Heart left ventricle (tissue), 16 donors: ENCODE data around the gene ZNF641. TPM values are rescaled to one million over a fixed set of nuclear protein-coding genes. Genes with fewer than 3 reads are reported as not detected.

ENCODE experiments used
- ATAC-seq, 4 donors: fragments of 200-7000 bp; cut with Tn5 transposase; one replicate each; pipeline ENCODE4 v1.9.1; 2020 to 2022; ENCODE audit warnings: moderate library complexity in 4 of 4, mild to moderate bottlenecking in 3 of 4, moderate number of reproducible peaks in 1 of 4
- DNase-seq, 5 donors: peaks; one replicate each; pipeline ENCODE4 v3.0.0-alpha.2; 2020
- H3K27ac ChIP-seq, 12 donors: fragments of 200-600 bp; sonication (generic) in 4 of 12; one replicate each; pipeline versions ENCODE4 v1.5.0 to v1.8.0; 2016 to 2022; ENCODE audit warnings: mild to moderate bottlenecking in 2 of 12
- H3K27me3 ChIP-seq, 9 donors: fragments of 200-600 bp; sonication (generic) in 2 of 9; one replicate each; pipeline versions ENCODE4 v1.5.1 to v1.8.0; 2016 to 2022; ENCODE audit warnings: mild to moderate bottlenecking in 3 of 9
- H3K36me3 ChIP-seq, 9 donors: fragments of 200-600 bp; sonication (generic) in 2 of 9; one replicate each; pipeline versions ENCODE4 v1.5.0 to v1.8.0; 2018 to 2022; ENCODE audit warnings: mild to moderate bottlenecking in 2 of 9
- H3K4me1 ChIP-seq, 12 donors: fragments of 200-600 bp; sonication (generic) in 4 of 12; one replicate each; pipeline versions ENCODE4 v1.5.0 to v1.8.0; 2016 to 2022; ENCODE audit warnings: mild to moderate bottlenecking in 3 of 12
- H3K4me3 ChIP-seq, 12 donors: fragments of 200-600 bp; sonication (generic) in 4 of 12; one replicate each; pipeline versions ENCODE4 v1.5.0 to v1.8.0; 2017 to 2022; ENCODE audit warnings: mild to moderate bottlenecking in 9 of 12, moderate library complexity in 4 of 12
- H3K9me3 ChIP-seq, 12 donors: fragments of 200-600 bp; sonication (generic) in 4 of 12; one replicate each; pipeline versions ENCODE4 v1.5.0 to v1.8.0; 2016 to 2022; ENCODE audit warnings: mild to moderate bottlenecking in 1 of 12
- CTCF ChIP-seq, 12 donors: fragments of 200-600 bp; sonication (generic) in 4 of 12; IDR thresholded peaks; one replicate each; pipeline versions ENCODE4 v1.5.0 to v1.8.0; 2018 to 2022; ENCODE audit warnings: antibody characterized with exemption in 12 of 12, mild to moderate bottlenecking in 5 of 12
- POLR2A ChIP-seq, 2 donors: fragments of 450-650 bp; IDR thresholded peaks; one replicate each; pipeline ENCODE4 v1.6.1; 2017; ENCODE audit warnings: antibody characterized with exemption in 2 of 2, mild to moderate bottlenecking in 2 of 2, moderate library complexity in 2 of 2
- WGBS, 4 donors: extraction: QIAGEN DNeasy Blood & Tissue Kit in 2 of 4; methylation state at CpG; one replicate each; pipeline versions ENCODE4 v1.1.5 to v1.1.7; 2013 to 2018; 5-methylcytosine and 5-hydroxymethylcytosine counted together
- intact Hi-C, 10 donors: fragments of 100-400 bp; cut with DNase I; formaldehyde crosslinking; loops; one replicate each; pipeline versions ENCODE4 v1.11.1 to v1.14.2; 2022
- polyA plus RNA-seq, 2 donors: library from polyadenylated mRNA; stranded (reverse); fragments of 200-250 nt; gene quantifications; one replicate each; pipeline ENCODE4 v1.2.3, GENCODE V29; 2013
- total RNA-seq, 9 donors: library from RNA; depleted of rRNA in 2 of 9; stranded (reverse); fragments of >200 nt in 2 of 9; fragmentation: NEBNext Ultra II Directional in 3 of 9; extraction: Animal tissue kit (Norgen Biotek cat#: 25700) in 3 of 9; gene quantifications; one replicate each; pipeline versions ENCODE4 v1.1.0 to v1.2.4, GENCODE V29; 2016 to 2023
- donor health status: ischemic (EF 13 %, LVEDD 7.1; RV severe dilation, severe dysfunction).
- donor health status: healthy with polysubstance abuse.
- donor health status: DM: no; HTN: yes; CAD: no.
- donor health status: DM: no; HTN: no; CAD: no.
- donor health status: ischemic (EF 25% LVEDD 6.9; RV normal size, moderate dysfunction).
- donor health status: ischemic (EF 25% LVEDD 5.7; RV mildly dilated, moderate dysfunction).
- donor health status: healthy.
- donor health status: DM: yes; HTN: yes; CAD: no.
- donor health status: ischemic (EF 35%, LVEDD 5.7; RV mildly dilated, moderate dysfunction).
- donor health status: nonischemic (EF 11% LVEDD 7.7; RV severe dilation, severe dysfunction).
- donor health status: DM: yes; HTN: yes; CAD: no.
- donor health status: PGD.
- donor health status: ischemic (EF 29% LVEDD 5.4; RV normal size, mild dysfunction).
- donor health status: nonischemic (EF 23%, LVEDD 6.1; RV moderate dilation, normal function).

The ZNF641 gene
- total and polyA plus RNA-seq, 11 donors, result 6.9 to 21.1 (median 15.1) TPM

GRCh38 chr12:48331399-48331798 is 19.3 kb downstream of the ZNF641 start:
- no peak for TF ChIP-seq POLR2A (IDR thresholded peaks at IDR 0.05)
- no peak for TF ChIP-seq CTCF (IDR thresholded peaks at IDR 0.05)
- Histone ChIP-seq H3K4me1 (peaks cover 0 to 13% (median 0%) of the 10 kb centered on the region in 12 donors), H3K27me3 (peaks cover 0 to 9% (median 0%) of the 10 kb centered on the region in 9 donors), H3K4me3 (no peak overlapping the region), H3K36me3 (no peaks in the 10 kb centered on the region), H3K27ac (no peak overlapping the region), H3K9me3 (no peaks in the 10 kb centered on the region)
- DNase-seq (no peak), ATAC-seq (no peak)
- intact Hi-C loops, result no loop called here
- WGBS, 4 donors, result 92 to 99% (median 96%) methylated on average over 2 of the region's 2 CpGs

- intact Hi-C loops, result no loop called here
- Histone ChIP-seq H3K27ac (no peak overlapping the region), H3K27me3 (peaks cover 0 to 9% (median 0%) of the 10 kb centered on the region in 9 donors), H3K4me3 (no peak overlapping the region), H3K9me3 (no peaks in the 10 kb centered on the region), H3K4me1 (no peaks in the 10 kb centered on the region), H3K36me3 (no peaks in the 10 kb centered on the region)
- TF ChIP-seq POLR2A (IDR thresholded peaks at IDR 0.05) (no peak), CTCF (IDR thresholded peaks at IDR 0.05) (no peak)
- DNase-seq (no peak), ATAC-seq (no peak)
- 85 to 89% (median 88%) methylated on average over 30 to 55 of the region's 55 CpGs for WGBS, 4 donors
These were observed 21.4 kb downstream of the ZNF641 start for GRCh38 chr12:48329199-48329939.

GRCh38 chr12:48316491-48316890 is 34.2 kb downstream of the ZNF641 start:
- intact Hi-C loops, result no loop called here
- no peak for ATAC-seq
- TF ChIP-seq POLR2A (IDR thresholded peaks at IDR 0.05) (no peak), CTCF (IDR thresholded peaks at IDR 0.05) (no peak)

GRCh38 chr12:48311313-48311712 is 39.4 kb downstream of the ZNF641 start:
- peaks cover 0 to 5% (median 0%) of the 10 kb centered on the region in 12 donors for H3K9me3 ChIP-seq
- intact Hi-C loops, result no loop called here
- no peak for DNase-seq
- TF ChIP-seq POLR2A (IDR thresholded peaks at IDR 0.05) (no peak), CTCF (IDR thresholded peaks at IDR 0.05) (no peak)
- no peaks in the 10 kb centered on the region for H3K4me1 ChIP-seq
- no peak overlapping the region for H3K27ac ChIP-seq
- no peaks in the 10 kb centered on the region for H3K36me3 ChIP-seq
- 20 to 24% (median 22%) methylated on average over 3 of the region's 3 CpGs for WGBS, 4 donors
- no peak overlapping the region for H3K4me3 ChIP-seq
- no peak for ATAC-seq
- H3K27me3 ChIP-seq, result no peaks in the 10 kb centered on the region

More at GRCh38 chr12:48316491-48316890, 34.2 kb downstream of the ZNF641 start:
- H3K27me3 ChIP-seq, result no peaks in the 10 kb centered on the region
- H3K9me3 ChIP-seq, result peaks cover 0 to 8% (median 0%) of the 10 kb centered on the region in 12 donors
- H3K36me3 ChIP-seq, result no peaks in the 10 kb centered on the region
- H3K27ac ChIP-seq, result no peak overlapping the region
- no peak overlapping the region for H3K4me3 ChIP-seq
- no peak for DNase-seq
- WGBS, 4 donors, result 80 to 90% (median 81%) methylated on average over 2 of the region's 2 CpGs; no CpG with 5 or more reads in 1 of the 4 donors
- no peaks in the 10 kb centered on the region for H3K4me1 ChIP-seq
